GM19238 (cell line): Measurements from ENCODE around the gene KIF26B.

Experiments used
- DNase-seq: peaks from one replicate; pipeline ENCODE4 v3.0.0; 2011; ENCODE audit warnings: low spot score; ENCODE audit not compliant: insufficient read length

The KIF26B gene

DNA sequence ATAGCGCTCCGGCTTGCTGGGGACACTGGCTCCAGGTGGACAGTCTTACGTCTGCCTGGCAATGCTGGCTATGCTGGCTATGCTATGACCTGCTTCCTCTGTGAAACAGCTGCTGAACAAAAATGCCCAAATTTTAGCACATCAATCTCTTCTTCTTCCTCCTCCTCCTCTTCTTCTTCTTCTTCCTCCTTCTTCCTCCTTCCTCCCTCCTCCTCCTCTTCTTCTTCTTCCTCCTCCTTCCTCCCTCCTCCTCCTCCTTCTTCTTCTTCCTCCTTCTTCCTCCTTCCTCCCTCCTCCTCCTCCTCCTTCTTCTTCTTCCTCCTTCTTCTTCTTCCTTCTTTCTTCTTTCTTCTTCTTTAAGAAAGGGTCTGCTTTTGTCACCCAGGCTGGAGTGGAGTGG is 401.3 kb downstream of the KIF26B start:
- DNase-seq = no peak

DNA sequence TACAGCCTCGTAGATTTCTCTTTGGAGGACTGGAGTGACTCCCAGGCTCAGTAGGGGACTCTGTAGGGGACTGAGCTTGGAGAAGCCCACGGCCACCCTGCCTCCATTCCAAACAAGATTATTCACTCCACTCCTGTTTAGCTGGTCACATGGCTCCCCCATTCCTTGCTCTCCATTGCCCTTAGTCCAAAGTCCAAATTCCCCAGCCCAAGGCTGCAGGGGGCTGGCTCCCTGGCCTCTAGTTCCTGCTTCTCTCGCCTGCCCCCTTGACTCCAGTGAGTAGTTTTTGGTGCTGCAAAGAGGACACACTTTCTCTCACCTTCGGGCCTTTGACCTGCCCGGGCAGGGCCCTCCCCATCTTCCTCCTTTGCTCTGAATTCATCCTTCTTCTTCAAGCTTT is 403.3 kb downstream of the KIF26B start:
- DNase-seq = no peak

- no peak for DNase-seq
Observed at GRCh38 chr1:245560316-245560859, 405.6 kb downstream of the KIF26B start.

- DNase-seq = no peak
Observed at GRCh38 chr1:245561665-245562234, 407.0 kb downstream of the KIF26B start.

DNA sequence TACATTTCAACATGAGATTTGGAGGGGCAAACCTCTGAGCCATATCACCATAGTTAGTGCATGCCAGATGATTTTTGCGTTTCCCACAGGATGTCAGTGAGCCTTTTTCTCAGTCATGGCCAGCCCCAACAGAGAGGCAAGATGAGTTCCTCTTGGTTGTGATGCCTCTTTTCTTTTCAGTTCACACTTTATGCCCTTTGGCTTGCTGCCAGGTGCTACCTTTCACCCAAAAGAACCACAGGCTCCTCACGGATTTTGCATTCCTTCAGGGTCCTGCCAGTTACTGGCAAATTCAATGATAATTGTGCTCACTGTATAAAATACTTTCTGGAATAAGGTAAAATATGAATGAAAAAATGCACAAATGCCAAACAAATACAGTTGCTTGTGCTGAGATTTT is 411.3 kb downstream of the KIF26B start:
- DNase-seq = no peak

DNA sequence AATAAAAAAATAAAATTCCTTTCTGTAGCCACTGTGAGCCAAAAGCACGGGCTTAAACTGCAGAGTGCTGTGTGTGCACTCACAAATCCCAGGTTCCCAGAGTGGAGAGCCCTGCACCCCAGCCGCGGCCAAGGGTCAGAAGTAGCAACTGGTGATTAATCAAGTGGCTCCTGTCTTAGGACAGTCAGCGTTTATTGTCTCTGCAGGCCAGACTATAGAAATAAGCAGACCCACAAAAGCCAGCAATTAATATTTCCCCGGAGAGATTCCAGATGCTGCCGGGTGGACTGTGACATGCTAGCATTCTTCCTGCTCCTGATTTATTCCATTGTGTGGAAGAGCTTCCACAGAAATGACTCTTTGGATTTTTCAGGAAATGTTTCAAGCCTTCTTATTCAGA is 412.2 kb downstream of the KIF26B start:
- DNase-seq = no peak

GRCh38 chr1:245571815-245572294 is 417.1 kb downstream of the KIF26B start:
- no peak for DNase-seq

DNA sequence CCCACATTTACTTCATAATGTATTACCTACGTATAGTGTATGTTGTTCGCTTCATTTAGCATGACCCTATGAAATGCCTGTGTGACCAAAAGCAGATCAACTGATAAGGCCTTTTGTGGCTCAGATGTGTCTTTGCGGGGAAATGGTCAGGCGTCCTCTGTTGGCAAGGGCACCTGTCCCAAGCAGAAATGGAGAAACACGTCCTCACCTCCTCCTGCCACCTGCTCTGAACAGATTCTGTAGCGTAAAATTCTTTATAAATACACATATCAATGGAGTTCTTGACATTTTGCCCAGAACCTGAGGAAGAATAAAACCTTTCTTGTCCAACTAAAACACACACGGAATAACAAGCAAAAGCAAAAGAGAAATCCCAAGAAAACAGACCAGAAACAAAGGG is 417.9 kb downstream of the KIF26B start:
- DNase-seq = no peak

- no peak for DNase-seq
Observed at GRCh38 chr1:245575710-245576109, 420.9 kb downstream of the KIF26B start.

- DNase-seq = no peak
Observed at GRCh38 chr1:245576323-245576722, 421.5 kb downstream of the KIF26B start.

DNA sequence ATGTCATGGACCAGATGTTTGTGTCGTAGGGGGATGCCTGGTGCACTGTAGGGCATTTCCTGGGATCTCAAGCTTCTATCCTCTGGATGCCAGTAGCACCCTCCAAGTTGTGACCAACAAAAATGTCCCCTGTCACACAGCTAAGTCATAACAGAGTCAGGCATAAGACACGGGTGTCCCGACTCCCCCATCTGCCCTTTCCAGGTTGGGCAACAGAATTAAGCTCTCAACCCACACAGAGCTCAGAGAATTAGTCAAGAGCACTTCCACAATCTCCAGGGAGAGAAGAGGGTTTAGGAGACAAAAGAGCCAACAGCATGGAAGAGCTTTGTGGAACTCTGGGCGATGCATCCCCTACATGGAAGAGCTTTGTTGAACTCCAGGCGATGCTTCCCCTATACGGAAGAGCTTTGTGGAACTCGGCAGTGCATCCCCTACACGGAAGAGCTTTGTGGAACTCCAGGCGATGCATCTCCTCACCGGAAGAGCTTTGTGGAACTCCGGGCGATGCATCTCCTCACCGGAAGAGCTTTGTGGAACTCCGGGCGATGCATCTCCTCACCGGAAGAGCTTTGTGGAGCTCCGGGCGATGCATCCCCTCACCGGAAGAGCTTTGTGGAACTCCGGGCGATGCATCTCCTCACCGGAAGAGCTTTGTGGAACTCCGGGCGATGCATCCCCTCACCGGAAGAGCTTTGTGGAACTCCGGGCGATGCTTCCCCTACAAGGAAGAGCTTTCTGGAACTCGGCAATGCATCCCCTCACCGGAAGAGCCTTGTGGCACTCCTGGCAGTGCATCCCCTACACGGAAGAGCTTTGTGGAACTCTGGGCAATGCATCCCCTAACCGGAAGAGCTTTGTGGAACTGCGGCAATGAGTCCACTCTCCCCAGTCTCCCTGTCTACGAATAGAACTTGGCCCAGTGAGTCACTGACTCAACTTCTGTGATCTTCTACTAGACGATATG is 422.7 kb downstream of the KIF26B start:
- no peak for DNase-seq

- DNase-seq = no peak
Observed at GRCh38 chr1:245578308-245578707, 423.5 kb downstream of the KIF26B start.

DNA sequence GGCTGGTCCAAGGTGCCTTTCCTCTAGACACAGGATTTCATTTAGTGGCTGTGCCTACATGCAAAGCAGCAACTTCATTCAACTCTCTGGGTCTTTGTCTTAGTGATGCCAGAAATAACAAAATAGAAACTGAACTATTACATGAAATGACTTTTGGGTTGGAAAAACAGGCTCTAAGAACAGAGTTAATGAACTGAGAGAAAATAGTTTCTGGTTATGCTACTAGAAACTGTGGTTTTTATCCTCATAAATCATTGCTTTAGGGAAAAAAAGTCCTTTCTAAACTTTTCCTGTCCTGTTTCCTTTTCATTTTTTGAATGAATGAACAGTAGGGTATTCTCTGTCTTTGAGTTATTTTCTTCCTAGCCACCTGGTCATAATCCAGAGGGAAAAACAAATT is 424.0 kb downstream of the KIF26B start:
- no peak for DNase-seq

- no peak for DNase-seq
Observed at GRCh38 chr1:245579881-245580280, 425.1 kb downstream of the KIF26B start.

- no peak for DNase-seq
Observed at GRCh38 chr1:245580651-245581050, 425.9 kb downstream of the KIF26B start.

DNA sequence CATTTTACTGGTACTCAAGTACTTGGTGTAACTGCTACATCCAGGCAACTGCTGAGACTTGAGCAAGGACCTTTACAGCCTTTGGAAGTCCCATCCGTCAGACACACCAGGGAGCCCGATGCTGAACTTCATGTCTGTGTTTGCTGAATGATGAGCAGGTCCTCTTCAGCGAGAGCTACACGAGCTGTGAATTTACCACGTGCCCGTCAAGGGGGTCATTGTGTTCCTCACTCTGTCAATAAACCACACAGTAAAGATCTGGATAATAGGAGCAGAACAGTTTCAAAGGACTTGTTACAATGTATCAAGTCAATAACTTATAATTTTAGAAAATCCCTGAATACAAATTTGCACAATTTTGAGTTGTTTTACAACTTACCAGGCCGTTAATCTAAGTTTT is 427.2 kb downstream of the KIF26B start:
- DNase-seq = no peak

DNA sequence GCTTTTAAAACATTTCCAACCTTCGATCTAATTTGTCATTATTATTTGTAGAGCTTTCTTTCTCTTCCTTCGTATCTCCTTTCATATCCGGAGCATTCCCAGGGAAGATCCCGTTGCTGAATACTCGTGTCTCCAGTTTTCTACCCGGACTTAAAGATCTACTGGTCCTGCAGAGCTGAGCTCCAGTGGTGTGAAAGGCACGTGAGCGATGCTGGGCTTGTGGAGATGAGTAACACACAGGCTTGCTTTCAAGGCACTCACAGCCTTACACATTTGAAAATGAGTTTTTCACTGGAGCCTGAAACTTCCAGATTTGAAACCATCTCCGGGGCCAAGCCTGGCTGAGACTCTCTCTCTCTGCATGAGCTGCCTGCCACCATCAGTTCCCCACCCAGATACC is 428.3 kb downstream of the KIF26B start:
- no peak for DNase-seq

GRCh38 chr1:245583575-245584330 is 429.0 kb downstream of the KIF26B start:
- no peak for DNase-seq

DNA sequence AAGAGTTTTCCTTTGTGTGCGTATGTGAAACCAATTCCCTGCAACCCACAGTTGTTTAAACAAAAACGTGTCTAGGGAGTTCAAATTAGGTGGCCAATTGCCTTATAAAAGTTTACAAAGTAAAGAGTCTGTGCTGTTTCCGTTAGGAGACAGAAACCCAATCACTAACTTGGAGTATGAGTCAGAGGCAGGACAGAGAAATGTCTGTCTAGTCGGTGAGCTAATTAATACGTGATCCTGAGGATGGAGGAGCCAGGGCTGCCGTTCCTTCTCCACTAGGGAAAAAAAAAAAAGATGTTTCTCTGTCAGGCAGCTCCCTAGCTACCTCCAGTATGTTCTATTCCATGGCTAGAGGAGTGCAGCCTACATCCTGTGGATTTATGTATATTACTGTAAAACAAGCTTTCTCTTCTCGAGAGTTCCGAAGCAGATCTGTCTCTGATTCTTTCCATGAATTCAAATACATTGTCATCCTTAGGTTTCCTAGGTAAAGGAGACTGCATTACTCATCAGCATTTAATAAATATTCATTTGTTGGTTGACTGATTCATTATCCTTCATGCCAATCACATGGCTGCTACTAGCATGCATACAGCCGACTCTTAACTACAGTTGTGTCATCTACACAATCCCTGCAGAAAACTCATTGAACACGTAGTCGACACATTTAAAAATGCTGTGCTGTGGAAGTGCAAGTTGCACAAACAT is 430.6 kb downstream of the KIF26B start:
- DNase-seq = no peak

DNA sequence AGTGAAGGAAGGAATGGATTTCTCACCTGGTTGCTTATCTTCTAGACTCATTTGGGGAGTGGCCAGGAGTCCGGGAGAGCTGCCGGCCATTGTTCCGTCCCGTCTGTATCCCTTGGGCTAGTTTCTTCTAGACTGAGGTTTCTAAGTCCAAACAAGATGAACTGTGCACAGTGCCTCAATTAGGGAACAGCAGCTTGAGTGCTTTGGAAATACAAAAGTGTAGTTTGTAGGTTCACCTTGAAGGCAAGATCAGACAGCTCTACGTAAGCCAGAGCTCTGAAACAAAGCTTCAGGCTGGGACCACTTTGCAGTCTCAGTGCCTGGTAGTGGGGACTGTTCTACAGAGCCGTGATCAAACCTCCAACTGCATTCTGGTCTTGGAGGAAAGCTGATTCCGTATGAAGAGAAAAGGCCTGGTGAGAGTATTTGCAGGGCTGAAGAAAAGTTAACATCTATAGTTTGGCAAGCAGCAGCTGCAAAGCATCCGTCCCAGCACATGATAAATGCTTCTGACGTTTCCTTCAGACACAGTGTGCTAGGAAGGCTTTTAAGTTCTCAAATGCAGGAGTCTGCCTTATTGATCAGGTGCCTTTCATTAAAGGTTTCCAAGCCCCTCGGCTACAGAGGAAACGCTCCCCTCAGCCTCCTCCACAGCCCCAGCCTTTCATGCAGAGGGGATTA is 432.8 kb downstream of the KIF26B start:
- DNase-seq = no peak
